Activated CD8-positive, alpha-beta memory T cell treated with anti-CD3 and anti-CD28 coated beads, Interleukin-2, amount 50 U/mL, for 48 hours (primary cell): ENCODE results near the gene SLC6A5.

ENCODE experiments used
- DNase-seq: peaks from one replicate; pipeline ENCODE4 v3.0.0-alpha.2; 2020

Gene SLC6A5

GRCh38 chr11:20627026-20627425 is 27.6 kb downstream of the SLC6A5 start:
- DNase-seq: no peak

GRCh38 chr11:20627701-20628100 is 28.3 kb downstream of the SLC6A5 start:
- DNase-seq: no peak

- no peak for DNase-seq
Measured at GRCh38 chr11:20631519-20632168, 32.2 kb downstream of the SLC6A5 start.

GRCh38 chr11:20632169-20632532 is 32.7 kb downstream of the SLC6A5 start:
- DNase-seq: no peak

GRCh38 chr11:20634044-20634443 is 34.6 kb downstream of the SLC6A5 start:
- no peak for DNase-seq

- no peak for DNase-seq
Measured at GRCh38 chr11:20634781-20635180, 35.4 kb downstream of the SLC6A5 start.

- no peak for DNase-seq
Measured at GRCh38 chr11:20638074-20638473, 38.7 kb downstream of the SLC6A5 start.

GRCh38 chr11:20639688-20640087 is 40.3 kb downstream of the SLC6A5 start:
- no peak for DNase-seq

GRCh38 chr11:20640401-20640800 is 41.0 kb downstream of the SLC6A5 start:
- DNase-seq: no peak

GRCh38 chr11:20644360-20644759 is 45.0 kb downstream of the SLC6A5 start:
- DNase-seq: no peak

- peak; percentile 60 for DNase-seq
Measured at GRCh38 chr11:20647976-20648565, 48.7 kb downstream of the SLC6A5 start.

- DNase-seq: no peak
Measured at GRCh38 chr11:20652150-20652806, 52.9 kb downstream of the SLC6A5 start.

- DNase-seq: no peak
Measured at GRCh38 chr11:20654038-20654437, 54.6 kb downstream of the SLC6A5 start.

- no peak for DNase-seq
Measured at GRCh38 chr11:20656901-20657300, 57.5 kb downstream of the SLC6A5 start.

GRCh38 chr11:20658135-20658534 is 58.7 kb downstream of the SLC6A5 start:
- DNase-seq: no peak

- DNase-seq: no peak
Measured at GRCh38 chr11:20661445-20661844, 62.0 kb downstream of the SLC6A5 start.

- DNase-seq: no peak
Measured at GRCh38 chr11:20661850-20662249, 62.4 kb downstream of the SLC6A5 start.

- no peak for DNase-seq
Measured at GRCh38 chr11:20668131-20668809, 68.9 kb downstream of the SLC6A5 start.

GRCh38 chr11:20668844-20669819 is 69.7 kb downstream of the SLC6A5 start, which contains the start of gene NELL1:
TSS of gene NELL1 (plus strand) at chr11:20669586.
- no peak for DNase-seq

- DNase-seq: no peak
Measured at GRCh38 chr11:20669820-20670684, 70.6 kb downstream of the SLC6A5 start.

- DNase-seq: no peak
Measured at GRCh38 chr11:20670932-20671403, 71.6 kb downstream of the SLC6A5 start.
